Superior temporal gyrus (tissue), 1 donor: Measurements from ENCODE around the gene NUP153.
"Not testable (repeated sequence)": the region's sequence is repeated elsewhere in the genome, so short reads cannot be mapped to it uniquely, and the experiment has no call there.

Experiments
- DNase-seq: peaks from one replicate; pipeline ENCODE4 v3.0.0-alpha.2; 2016; ENCODE audit errors: extremely low spot score

NUP153 gene

DNA sequence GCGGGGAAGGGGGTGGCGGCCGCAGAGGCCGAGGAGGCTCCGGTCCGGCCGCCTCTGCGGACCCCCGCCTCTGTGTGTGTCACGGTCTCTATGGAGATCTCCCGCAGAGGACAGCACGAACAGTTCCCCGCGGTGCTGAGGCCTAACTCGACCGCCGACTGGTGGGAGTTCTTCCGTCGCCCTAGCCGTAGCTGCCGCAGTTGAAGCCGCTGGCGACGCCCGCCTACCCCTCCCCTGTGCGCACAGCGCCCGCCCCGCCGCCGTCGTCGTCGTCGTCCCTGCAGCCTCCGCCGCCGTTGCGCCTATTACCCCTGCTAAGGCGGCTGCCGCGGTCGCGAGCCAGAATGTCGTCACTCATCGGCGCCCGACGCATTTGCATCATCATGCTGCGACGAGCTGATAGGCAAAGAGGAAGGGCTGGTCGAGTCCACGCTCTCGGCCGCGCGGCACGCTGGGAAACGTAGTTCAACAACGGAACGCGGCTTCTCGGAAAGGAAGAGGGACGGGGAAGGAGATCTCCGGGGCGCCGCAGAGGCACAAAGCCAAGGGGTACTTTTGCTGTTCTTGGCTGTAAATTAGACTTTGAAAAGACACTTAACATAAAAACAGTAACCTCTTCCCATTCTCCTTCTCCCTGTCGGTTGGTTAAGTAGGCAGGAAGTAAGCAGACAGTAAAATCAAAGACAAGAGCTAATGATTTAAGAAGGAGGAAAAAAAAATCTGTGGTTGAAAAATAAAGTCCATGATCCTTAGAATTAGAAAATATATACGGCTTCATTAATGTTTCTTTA lies at the start of gene NUP153:
NUP153 (minus strand) TSS at position 346 of the 791 bp plus-strand sequence. CDS start 538 bp downstream, outside the sequence.
- peak; percentile 100 for DNase-seq

DNA sequence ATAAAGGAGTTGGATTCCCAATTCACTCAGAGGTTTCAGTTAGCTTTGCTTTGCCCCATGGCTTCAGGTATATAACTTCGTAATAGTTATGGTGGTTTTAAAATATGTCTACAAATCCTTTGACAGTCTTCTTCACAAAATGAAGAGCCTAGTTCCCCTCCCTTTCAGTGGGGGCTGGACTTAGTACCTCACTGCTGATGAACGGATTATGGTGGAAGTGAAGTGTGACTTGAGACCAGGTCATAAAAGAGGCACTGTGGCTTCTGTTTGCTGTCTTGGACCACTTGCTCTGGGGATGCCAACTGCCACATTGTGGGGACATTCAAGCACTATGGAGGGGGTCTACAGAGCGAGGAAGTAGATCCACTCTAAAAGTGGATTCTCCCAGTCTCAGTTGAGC lies 47.5 kb upstream of the NUP153 start:
- DNase-seq, result no peak

DNA sequence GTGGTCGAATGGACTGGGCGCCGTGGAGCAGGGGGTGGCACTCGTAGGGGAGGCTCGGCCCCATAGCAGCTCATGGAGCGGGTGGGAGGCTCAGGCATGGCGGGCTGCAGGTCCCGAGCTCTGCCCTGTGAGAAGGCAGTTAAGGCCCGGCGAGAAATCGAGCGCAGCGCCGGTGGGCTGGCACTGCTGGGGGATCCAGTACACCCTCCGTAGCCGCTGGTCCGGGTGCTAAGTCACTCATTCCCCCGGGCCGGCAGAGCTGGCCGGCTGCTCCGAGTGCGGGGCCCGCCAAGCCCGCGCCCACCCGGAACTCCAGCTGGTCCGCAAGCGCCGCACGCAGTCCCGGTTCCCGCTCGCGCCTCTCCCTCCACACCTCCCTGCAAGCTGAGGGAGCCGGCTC lies 38.6 kb upstream of the NUP153 start:
- DNase-seq, result not testable (repeated sequence)

DNA sequence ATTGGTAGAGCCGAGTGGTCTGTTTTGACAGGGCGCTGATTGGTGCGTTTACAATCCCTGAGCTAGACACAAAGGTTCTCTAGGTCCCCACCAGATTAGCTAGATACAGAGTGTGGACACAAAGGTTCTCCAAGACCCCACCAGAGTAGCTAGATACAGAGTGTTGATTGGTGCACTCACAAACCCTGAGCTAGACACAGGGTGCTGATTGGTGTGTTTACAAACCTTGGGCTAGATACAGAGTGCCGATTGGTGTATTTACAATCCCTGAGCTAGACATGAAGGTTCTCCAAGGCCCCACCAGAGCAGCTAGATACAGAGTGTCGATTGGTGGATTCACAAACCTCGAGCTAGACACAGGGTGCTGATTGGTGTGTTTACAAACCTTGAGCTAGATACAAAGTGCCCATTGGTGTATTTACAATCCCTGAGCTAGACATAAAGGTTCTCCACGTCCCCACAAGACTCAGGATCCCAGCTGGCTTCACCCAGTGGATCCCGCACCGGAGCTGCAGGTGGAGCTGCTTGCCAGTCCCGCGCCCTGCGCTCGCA lies 38.1 kb upstream of the NUP153 start:
- DNase-seq, result not testable (repeated sequence)

DNA sequence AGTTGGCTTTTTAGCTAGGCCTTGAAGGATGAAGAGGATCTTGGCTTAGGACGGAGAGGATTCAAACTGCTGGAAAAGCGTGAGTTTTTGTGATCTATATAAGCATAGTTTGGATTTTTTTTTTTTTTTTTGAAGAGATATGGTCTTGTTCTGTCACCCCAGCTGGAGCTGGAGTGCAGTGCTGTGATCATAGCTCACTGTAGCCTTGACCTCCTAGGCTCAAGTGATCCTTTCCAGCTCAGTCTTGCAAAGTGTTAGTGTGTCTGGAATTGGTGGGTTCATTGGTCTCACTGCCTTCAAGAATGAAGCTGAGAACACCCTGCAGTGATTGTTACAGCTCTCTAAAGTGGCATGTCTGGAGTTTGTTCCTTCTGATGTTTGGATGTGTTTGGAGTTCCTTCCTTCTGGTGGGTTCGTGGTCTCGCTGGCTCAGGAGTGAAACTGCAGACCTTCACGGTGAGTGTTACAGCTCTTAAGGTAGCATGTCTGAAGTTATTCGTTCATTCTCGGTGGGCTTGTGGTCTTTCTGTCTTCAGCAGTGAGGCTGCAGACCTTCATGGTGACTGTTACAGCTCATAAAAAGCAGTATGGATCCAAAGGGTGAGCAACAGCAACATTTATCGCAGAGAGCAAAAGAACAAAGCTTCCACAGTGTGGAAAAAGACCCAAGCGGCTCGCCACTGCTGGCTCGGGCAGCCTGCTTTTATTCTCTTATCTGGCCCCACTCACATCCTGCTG lies 37.5 kb upstream of the NUP153 start:
- no peak for DNase-seq

DNA sequence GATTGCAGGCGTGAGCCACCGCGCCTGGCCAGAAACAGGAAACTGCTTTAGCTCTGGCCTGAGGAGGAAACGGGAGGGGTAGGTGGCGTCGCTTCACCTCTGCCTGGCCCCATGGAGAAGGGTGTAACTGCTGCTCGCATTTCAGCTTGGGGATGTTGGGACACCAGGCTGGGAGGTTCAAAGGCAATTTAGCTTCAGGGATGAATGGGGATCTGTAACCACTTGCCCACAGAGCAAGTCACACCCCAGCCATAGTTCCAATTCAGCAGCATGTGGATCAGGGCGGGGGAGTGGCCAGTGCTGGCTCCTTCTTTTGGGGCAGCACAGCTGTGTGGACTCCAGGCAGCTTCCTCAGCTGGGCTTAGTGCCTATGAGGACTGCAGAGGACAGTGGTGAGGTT lies 34.8 kb upstream of the NUP153 start:
- DNase-seq, result no peak

DNA sequence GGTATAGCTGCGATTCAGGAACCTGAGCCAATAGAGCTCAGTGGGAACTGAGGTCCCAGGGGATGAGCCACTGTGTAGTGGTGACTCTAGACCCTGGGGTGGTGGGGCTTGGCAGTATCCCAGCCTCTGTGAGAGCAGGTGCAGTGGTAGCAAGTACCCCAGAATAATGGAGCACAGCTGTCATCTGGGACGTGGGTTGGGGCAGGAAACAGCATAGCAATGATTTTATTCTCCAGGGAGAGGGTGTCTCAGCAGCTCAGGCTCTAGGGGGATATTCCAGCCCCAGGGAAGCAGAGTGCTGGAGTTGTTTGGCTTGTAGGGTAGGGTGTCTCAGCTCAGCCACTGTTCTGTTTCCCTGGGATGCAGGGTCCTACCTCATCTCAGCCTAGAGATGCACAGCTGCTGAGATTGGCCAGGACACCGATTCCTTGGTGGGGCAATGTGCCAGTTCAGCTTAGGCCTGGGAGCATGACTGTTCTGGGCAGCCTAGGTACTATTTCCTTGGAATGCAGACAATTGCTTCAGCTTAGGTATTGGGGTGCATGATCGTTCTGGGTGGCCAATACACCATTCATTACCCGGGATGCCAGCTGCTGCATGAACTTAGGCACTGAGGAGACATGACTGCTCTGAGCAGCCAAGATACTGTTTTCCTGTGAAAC lies 34.0 kb upstream of the NUP153 start:
- no peak for DNase-seq

DNA sequence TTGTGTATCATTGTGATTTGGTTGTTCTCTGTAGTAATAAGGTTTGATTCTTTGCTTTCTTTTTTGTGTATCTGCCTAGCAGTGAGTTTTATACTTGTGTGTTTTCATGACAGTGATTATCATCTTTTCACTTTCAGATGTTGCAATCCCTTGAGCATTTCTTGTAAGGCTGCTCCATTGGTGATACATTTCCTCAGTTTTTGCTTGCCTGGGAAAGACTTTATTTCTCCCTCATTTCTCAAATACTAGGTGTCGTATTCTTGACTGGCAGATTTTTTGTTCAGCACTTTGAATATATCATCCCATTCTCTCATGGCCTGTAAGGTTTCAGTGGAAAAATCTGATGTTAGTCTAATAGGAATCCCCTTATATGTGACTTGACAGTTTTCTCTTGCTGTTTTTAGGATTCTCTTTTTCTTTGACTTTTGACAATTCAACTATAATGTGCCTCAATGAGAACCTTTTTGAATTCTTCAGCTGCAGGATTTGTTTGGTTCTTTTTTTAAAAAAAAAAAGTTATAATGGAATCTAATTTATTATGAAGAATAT lies 31.1 kb upstream of the NUP153 start:
- DNase-seq, result no peak

DNA sequence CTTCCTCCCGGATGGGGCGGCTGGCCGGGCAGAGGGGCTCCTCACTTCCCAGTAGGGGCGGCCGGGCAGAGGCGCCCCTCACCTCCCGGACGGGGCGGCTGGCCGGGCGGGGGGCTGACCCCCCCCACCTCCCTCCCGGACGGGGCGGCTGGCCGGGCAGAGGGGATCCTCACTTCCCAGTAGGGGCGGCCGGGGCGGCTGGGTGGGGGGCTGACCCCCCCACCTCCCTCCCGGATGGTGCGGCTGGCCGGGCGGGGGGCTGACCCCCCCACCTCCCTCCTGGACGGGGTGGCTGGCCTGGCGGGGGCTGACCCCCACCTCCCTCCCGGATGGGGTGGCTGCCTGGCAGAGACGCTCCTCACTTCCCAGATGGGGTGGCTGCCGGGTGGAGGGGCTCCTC lies 28.6 kb upstream of the NUP153 start:
- not testable (repeated sequence) for DNase-seq

DNA sequence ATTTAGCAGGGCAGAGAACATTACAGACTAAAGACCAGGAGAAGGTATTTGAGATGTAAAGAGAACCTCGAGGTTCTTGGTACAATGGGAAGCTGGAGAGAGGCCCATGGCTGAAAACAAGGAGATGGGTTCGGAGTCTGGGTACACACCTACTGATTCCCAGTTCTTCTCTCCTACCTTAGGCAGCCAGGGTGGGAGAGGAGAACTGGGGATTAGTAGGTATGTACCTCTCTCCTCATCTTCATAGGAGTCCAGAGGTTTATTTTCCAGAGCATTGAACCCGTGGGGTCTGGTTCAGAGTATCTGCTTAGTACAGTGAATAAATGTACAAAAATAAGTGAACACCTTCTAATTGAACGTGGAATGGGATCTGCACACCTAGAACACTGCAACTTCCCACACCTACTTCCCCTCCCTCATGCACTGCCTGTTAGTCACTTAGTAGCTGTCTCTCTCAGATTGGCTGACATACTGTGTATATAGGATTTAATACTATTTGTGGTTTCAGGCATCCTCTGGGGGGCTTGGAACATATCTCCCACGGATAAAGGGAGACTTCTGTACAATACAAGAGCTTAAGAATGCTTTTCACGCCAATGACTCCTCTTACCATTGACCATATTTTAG lies 23.5 kb upstream of the NUP153 start:
- no peak for DNase-seq

DNA sequence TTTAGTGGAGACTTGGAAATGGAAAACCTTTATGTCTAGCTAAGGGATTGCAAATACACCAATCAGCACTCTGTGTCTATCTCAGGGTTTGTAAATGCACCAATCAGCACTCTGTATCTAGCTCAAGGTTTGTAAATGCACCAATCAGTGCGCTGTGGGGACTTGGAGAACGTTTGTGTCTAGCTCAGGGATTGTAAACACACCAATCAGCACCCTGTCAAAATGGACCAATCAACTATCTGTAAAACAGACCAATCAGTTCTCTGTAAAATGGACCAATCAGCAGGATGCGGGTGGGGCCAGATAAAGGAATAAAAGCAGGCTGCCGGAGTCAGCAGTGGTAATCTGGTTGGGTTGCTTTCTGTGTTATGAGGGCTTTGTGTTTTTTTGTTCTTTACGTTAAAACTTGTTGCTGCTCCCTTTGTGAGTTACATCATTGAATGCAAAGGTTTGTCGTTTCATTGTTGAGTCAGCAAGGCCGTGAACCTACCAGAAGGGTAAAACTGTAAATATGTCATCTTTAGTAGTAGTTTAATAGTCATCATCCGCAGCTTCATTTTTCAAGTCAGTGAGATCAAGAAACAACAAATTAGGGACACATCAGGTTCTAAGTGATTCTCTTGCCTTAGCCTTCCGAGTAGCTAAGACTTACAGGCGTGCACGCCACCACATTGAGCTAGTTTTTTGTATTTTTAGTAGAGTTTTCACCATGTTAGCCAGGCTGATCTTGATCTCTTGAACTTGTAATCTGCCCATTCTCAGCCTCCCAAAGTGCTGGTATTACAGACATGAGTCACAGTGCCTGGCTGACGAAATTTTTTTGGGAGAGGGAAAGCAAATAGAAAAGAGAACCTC lies 22.7 kb upstream of the NUP153 start:
- DNase-seq, result no peak

DNA sequence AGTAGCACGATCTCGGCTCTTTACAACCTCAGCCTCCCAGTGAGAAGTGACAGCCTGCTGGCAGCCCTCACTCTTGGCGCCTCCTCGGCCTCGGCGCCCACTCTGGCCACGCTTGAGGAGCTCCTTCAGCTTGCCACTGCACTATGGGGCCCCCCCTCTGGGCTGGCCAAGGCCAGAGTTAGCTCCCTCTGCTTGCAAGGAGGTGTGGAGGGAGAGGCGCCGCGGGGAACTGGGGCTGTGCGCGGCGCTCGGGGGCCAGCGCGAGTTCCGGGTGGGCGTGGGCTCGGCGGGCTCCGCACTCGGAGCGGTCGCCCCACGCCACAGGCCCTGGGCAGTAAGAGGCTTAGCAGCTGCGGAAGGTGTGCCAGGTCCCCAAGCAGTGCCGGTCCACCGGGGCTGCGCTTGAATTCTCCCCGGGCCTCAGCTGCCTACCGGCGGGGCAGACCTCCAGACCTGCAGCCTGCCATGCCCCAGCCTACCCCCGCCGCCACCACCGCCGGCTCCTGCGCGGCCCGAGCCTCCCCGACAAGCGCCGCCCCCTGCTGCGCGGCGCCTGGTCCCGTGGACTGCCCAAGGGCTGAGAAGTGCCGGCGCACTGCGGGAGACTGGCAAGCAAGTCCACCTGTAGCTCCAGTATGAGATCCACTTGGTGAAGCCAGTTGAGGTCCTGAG lies 22.0 kb upstream of the NUP153 start:
- DNase-seq, result no peak

DNA sequence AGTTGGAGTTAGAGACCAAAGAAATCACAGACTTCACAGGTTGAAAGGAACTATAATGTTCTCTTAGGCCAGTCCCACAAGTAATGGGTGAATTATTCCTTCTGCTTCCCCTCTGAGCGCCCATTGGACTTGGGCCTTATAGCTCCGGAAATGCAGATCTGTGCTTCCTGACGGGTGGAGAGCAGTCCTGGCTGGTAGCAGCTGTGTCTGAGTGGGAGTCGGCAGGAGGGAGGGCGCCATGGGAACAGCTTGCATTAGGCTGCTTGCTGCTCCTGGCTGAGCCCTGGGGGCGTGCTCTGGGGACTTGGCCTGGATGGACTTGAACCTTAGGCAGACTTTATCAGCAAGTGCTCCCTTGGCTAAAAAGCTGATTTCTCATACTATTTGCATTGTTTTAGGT lies 18.4 kb upstream of the NUP153 start:
- no peak for DNase-seq

DNA sequence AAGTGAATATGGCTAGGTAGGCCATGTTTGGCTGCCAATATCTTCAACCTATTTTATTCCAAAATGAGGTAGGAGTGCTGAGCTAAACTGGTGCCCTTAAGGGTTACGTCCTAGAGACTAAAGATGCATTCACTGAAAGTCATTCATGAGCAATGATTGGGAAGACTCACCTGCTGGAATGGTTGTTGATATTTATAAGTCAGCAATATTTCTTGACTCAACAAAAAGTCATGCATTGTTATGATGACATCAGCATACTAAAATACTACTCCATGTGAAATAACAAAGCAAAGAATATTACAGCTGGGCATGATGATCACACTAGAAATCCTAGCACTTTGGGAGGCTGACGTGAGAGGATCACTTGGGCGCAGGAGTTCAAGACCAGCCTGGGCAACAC lies 17.6 kb upstream of the NUP153 start:
- no peak for DNase-seq

DNA sequence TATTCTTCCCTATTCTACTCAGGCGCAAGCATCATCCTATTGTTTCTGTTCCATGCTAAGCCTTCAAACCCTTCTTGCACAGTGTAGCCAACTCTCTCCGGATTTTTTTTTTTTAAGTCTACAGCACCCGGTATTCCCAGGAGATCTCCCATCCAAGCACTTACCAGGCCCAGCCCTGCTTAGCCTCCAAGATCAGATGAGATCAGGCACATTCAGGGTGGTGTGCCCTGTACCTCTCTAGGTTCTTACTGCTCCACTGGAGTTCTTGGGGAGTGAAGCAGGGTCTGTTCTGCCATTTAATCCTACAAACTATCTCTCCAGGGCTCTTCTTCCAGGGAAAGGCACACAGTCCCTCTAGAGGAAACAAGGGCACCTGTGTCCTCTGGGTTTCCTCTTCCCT lies 14.9 kb upstream of the NUP153 start:
- no peak for DNase-seq

DNA sequence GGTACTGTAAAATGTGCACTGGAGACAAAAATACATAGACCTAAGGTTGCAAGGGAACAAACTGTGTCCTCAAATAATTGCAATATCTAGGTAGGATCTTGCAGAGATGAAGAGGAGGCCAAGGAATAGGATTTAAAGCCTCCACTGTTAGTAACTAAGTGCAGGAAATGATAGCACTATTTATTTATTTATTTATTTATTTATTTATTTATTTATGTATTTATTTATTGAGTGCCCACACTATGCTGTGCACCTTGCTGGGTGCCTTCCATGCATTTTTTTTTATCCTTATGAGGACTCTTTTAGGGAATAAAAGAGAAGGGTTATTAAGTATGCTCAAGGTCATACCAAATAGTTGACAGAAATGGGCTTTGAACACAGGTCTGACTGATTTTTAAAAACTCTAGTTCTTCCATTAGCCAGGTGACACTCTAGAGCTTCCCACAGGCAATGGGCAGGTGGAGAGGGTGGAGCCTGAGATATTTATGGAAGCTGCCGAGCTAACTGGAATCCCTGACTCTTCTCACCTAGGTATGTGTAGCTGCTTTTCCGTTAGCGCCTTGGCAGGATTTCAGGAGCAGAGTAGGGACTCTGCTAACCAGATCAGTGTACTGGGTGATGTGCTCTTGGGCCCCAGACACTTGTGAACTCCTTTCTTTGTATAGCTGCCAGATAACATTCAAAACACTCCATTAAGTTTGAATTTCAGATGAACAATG lies 12.8 kb upstream of the NUP153 start:
- no peak for DNase-seq

DNA sequence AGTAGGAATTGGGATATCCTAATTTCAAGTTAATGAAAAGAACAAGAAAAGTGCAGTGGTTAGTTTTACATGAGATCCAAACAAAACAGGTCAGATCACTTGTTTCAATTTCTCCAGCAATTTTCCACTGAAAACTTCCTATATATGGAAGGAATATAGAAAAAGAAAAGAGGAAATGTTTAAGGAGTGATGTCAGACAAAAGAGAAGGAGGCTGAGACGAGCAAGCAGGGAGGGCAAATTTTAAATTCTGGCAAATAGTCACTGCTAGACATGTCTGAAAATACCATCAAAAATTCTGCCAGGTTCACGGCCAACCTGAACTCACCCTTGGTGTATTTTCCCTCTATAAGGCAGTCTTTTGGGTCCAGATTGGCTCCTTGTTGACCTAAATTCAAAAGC lies 9.5 kb upstream of the NUP153 start:
- DNase-seq, result no peak

DNA sequence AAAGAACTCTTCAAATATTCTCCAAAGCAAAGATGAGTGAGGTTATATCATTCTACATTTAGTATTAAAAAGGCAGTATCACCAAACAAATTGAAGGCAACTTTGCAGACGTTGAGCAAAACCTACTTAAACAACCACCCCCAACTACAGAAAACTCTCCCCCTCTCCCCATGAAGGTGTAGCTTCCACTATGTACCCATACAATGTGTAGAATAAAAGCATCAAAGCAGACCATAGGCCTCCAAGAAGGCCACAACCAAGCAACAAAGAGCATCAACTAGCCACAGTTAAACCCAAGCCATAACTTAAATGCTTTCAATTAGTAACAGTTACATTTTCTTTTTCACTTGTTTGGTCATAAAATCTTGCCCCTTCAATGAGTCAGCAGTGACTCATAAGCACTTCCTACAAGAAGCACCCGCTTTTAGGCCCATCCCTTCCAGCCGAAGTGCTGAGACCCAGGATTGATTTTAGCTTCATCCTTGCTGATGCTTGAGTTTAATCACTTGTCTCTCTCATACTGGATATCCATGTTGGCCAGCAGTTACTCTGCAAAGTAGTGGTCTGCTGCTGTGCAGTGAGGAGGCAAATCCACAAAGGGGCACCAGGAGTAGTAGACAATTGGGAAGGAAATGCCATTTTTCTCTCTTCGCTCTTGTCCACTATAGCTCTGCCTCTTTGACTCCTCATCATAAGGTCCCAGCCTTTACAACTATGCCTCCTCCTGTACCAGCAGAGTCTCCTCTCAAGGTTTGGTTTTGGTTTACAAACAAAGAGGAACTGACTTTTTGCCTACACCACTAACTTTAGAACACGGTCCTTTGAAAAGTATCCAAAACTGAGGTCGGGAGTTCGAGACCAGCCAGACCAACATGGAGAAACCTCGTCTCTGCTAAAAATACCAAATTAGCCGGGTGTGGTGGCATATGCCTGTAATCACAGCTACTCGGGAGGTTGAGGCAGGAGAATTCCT lies 8.4 kb upstream of the NUP153 start:
- DNase-seq, result no peak
